GM12878 (cell line): ENCODE results near the gene KCNC4.

Experiments
- CHD4 ChIP-seq: fragments of 200-600 bp; sonication (generic); IDR thresholded peaks from 2 replicates; pipeline ENCODE4 v1.6.1; 2016; ENCODE audit warnings: mild to moderate bottlenecking
- CREM ChIP-seq: IDR thresholded peaks from 2 replicates; pipeline ENCODE4 v1.6.1; 2014; ENCODE audit warnings: antibody characterized with exemption, low read depth
- CTCF ChIP-seq, 3 experiments: IDR thresholded peaks in 2 of 3; conservative IDR thresholded peaks in 1 of 3; 2 replicates each; pipeline ENCODE4 v1.5.1; 2011; ENCODE audit warnings: low read depth in 3 of 3, low read length in 3 of 3, mild to moderate bottlenecking in 3 of 3, control low read depth in 2 of 3, moderate library complexity in 2 of 3, inconsistent platforms in 1 of 3, mixed read lengths in 1 of 3; ENCODE audit not compliant: control insufficient read depth in 2 of 3, insufficient read depth in 1 of 3; ENCODE audit errors: extremely low read depth in 1 of 3
- GABPA ChIP-seq: IDR thresholded peaks from 2 replicates; pipeline ENCODE4 v1.6.1; 2014; ENCODE audit warnings: antibody characterized with exemption, low read depth, mild to moderate bottlenecking, inconsistent platforms
- JUNB ChIP-seq: IDR thresholded peaks from 2 replicates; pipeline ENCODE4 v1.6.1; 2016; ENCODE audit warnings: antibody characterized with exemption, mild to moderate bottlenecking
- KAT2A ChIP-seq: conservative IDR thresholded peaks from 2 replicates; pipeline ENCODE4 v1.6.1; 2011; ENCODE audit warnings: low read depth, low read length; ENCODE audit not compliant: control insufficient read depth
- NFIC ChIP-seq: IDR thresholded peaks from 2 replicates; pipeline ENCODE4 v1.6.1; 2012; ENCODE audit warnings: low read depth, mild to moderate bottlenecking, inconsistent platforms, low read length, moderate library complexity
- PBX3 ChIP-seq: IDR thresholded peaks from 2 replicates; pipeline ENCODE4 v1.6.1; 2011; ENCODE audit warnings: mild to moderate bottlenecking, low read depth, low read length, moderate library complexity; ENCODE audit not compliant: insufficient replicate concordance
- POLR2A ChIP-seq: IDR thresholded peaks from 2 replicates; pipeline ENCODE4 v1.6.1; 2011; ENCODE audit warnings: low read depth, mild to moderate bottlenecking, low read length
- USF2 ChIP-seq: IDR thresholded peaks from 2 replicates; pipeline ENCODE4 v1.6.1; 2011; ENCODE audit warnings: low read depth, low read length, improper control_type of control experiment, borderline replicate concordance
- ZNF687 ChIP-seq: fragments of 450-650 bp; IDR thresholded peaks from 2 replicates; pipeline ENCODE4 v1.6.1; 2017; ENCODE audit warnings: mild to moderate bottlenecking, moderate library complexity
- ZSCAN29 ChIP-seq: fragments of 450-650 bp; IDR thresholded peaks from 2 replicates; pipeline ENCODE4 v1.6.1; 2017; ENCODE audit warnings: mild to moderate bottlenecking, moderate library complexity

- TF ChIP-seq ZNF687 (no peak), JUNB (no peak), GABPA (no peak), PBX3 (no peak), CTCF (IDR thresholded peaks at IDR 0.05 in 2 of 3, conservative IDR thresholded peaks at IDR 0.05 in 1 of 3; ENCODE audit: control insufficient read depth in 2 of 3, extremely low read depth in 1 of 3, insufficient read depth in 1 of 3, low read depth in 3 of 3, low read length in 3 of 3) (no peak), ZSCAN29 (no peak), KAT2A (no peak), CHD4 (no peak), CREM (no peak), POLR2A (no peak), USF2 (no peak), NFIC (no peak)
Measured at GRCh38 chr1:110228381-110228780, 18.3 kb downstream of the KCNC4 start.
